ENCODE measurements around the gene C17orf100. TPM values are rescaled to one million over a fixed set of nuclear protein-coding genes. Genes with fewer than 3 reads are reported as not detected.
A peak's percentile ranks its signal among the peaks of the same experiment; 100 is the strongest.

The C17orf100 gene
- total and polyA plus RNA-seq, 2 of the 13 experiments (the other 11 are each of a cell fraction or from before 2014, with no cell fraction given) = 3.6 to 8.7 TPM

GRCh38 chr17:6702567-6703215 lies 51.1 kb downstream of the C17orf100 start (continued):
- TF ChIP-seq ZNF710 (CRISPR knock-in tag; IDR thresholded peaks at IDR 0.05; ENCODE audit: borderline replicate concordance) = 0 out of 2 replicates have a peak, but pooled peaks have one; percentile 39
- peak; percentile 83 for TF ChIP-seq HNF4A (CRISPR knock-in tag; IDR thresholded peaks at IDR 0.05)
- TF ChIP-seq GPBP1L1 (CRISPR knock-in tag; IDR thresholded peaks at IDR 0.05) = no peak
- no peak for TF ChIP-seq TEF (CRISPR knock-in tag; IDR thresholded peaks at IDR 0.05)
- TF ChIP-seq IKZF5 (CRISPR knock-in tag; IDR thresholded peaks at IDR 0.05) = 0 out of 2 replicates have a peak, but pooled peaks have one; percentile 22
- TF ChIP-seq MLLT10 (CRISPR knock-in tag; IDR thresholded peaks at IDR 0.05) = no peak
- TF ChIP-seq RARA (CRISPR knock-in tag; IDR thresholded peaks at IDR 0.05) = peak; percentile 78
- peak; percentile 52; the same call in 1 of the 2 replicates for TF ChIP-seq ZNF580 (CRISPR knock-in tag; IDR thresholded peaks at IDR 0.05; ENCODE audit: borderline replicate concordance, low read depth)
- TF ChIP-seq SAFB2 (CRISPR knock-in tag; IDR thresholded peaks at IDR 0.05; ENCODE audit: borderline replicate concordance, low read depth) = no peak
- peak; percentile 63; the same call in 1 of the 2 replicates for TF ChIP-seq ZNF160 (CRISPR knock-in tag; IDR thresholded peaks at IDR 0.05)
- no peak for TF ChIP-seq ZNF101 (CRISPR knock-in tag; IDR thresholded peaks at IDR 0.05; ENCODE audit: borderline replicate concordance, low read depth)
- TF ChIP-seq TEAD2 (CRISPR knock-in tag; IDR thresholded peaks at IDR 0.05) = no peak
- no peak for TF ChIP-seq ZNF546 (CRISPR knock-in tag; conservative IDR thresholded peaks at IDR 0.05)
- TF ChIP-seq KIAA2018 (CRISPR knock-in tag; IDR thresholded peaks at IDR 0.05; ENCODE audit: borderline replicate concordance) = no peak
- TF ChIP-seq CEBPB (IDR thresholded peaks at IDR 0.05; ENCODE audit: borderline replicate concordance, low read depth, low read length) = peak; percentile 91
